DMS 273 (cell line): ENCODE measurements around the gene RRAD.
A peak's percentile ranks its signal among the peaks of the same experiment; 100 is the strongest.

ENCODE experiments used
- DNase-seq: peaks from one replicate; lab custom pipeline; 2025; ENCODE audit not compliant: unreplicated experiment; lab: John Stamatoyannopoulos, UW

The RRAD gene

DNA sequence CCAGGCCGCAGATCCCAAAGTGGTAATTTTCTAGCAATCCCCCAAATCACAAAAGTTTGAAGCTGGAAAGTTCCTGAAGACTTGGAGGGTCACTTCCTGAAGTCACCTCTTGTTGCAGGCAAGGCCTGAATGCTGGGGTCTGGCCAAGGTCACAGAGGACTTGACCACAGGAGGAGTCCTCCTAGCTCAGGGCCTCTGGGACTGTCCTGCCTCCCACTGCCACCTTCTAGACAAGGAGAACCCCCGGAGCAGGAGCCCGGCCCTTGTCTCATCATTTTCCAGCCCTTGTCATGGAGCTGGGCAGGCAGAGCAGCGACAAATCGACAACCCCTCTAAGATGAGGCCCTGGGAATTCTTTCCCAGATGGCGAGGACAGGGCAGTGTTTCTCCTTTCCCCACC lies 7.0 kb downstream of the RRAD start:
- no peak for DNase-seq

DNA sequence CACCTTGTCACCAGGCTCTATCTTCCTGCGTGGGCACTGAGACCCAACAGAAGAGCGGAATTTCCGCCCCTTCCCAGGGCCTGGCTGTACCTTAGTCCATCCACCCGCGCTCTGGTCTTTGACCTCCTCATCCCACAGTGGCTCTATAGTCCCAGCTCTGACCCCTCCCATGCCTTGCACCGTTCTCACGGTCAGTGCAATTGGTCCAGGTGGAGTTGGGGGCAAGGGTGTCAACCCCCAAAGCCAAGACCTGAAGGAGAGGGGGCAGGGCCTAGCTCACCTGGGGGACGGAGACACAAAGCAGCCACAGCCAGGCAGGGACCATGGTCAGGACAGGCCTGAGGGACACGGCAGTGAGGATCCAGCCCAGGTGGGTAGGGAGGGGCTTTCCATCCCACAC lies 7.6 kb downstream of the RRAD start:
- no peak for DNase-seq

DNA sequence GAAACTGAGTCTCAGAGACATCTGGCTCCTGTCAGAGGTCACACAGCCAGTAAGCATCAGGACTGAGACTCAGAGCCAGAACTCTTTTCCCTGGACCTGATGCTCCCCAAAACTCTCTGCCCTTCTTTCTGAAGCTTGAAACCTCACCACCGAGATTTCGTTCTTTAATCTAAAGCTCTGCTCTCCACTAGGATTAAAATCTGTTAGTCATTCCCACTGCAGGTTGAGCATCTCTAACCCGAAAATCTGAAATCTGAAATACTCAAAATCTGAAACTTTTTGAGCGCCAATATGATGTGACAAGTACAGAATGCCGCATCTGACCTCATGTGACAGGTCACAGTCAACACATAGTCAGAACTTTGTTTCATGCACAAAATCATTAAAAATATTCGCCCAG lies 8.8 kb downstream of the RRAD start:
- DNase-seq = no peak

DNA sequence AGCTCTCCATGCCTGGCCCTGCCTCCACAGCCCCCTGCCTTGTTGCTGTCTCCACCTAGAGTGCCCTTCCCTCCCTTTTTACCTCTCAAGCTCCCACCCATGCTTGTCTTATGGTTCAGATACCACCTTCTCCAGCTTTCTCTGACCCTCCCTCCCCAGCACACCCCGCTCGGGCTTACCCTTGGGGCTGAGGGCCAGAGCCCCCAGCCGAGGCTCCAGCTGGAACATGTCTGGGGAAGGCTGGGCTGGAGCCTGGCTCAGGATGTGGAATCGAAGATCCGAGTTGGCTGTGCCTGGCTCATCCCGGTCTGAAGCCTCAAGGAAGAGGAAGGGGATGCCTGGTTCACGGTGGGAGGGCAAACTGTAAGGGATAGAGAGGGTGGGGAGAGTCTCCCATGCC lies 10.3 kb downstream of the RRAD start:
- DNase-seq = no peak

GRCh38 chr16:66914541-66914940 lies 10.8 kb downstream of the RRAD start:
- DNase-seq = no peak

GRCh38 chr16:66913711-66914110 lies 11.6 kb downstream of the RRAD start:
- DNase-seq = no peak

DNA sequence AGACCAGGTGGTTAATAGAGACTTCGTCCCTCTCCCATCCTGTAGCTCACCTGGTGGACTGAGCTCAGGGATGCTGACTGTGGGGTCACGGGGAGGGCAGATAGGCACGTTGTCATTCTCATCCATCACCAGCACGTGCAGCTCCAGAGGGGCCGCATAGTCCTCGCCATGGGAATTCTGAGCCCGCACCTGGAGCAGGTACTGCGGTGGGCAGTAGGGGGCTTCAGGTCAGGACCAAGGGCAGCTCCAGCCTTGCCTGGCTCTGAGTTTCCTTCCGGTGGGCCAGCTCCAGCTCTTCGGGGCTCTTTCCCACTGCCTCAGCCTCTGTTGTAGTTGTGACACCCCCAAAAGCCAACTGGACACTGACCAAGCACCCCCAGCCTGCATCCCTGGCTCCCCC lies 12.3 kb downstream of the RRAD start:
- no peak for DNase-seq

GRCh38 chr16:66911801-66912200 lies 13.5 kb downstream of the RRAD start:
- no peak for DNase-seq

DNA sequence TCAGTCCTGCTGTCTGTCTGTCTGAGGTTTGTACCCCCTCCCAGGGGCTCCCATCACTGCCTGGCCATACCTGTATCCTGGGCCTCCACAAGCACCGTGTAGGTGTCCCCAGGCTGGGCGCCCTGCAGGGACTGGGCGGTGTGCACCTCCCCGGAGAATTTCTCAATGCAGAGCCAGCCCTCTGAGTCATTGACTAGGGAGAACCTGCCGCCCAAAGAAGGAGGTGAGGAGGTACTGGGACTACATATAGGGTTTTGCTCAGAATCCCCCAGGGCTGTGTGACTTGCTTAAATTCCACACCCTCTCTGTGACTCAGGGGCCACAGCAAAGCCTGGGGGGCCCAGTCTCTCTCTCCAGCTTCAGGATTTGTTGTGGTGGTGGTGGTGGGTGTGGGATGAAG lies 14.2 kb downstream of the RRAD start:
- DNase-seq = no peak

GRCh38 chr16:66910175-66910940 lies 15.0 kb downstream of the RRAD start:
- DNase-seq = no peak

GRCh38 chr16:66908762-66909559 lies 16.4 kb downstream of the RRAD start:
- DNase-seq = no peak

DNA sequence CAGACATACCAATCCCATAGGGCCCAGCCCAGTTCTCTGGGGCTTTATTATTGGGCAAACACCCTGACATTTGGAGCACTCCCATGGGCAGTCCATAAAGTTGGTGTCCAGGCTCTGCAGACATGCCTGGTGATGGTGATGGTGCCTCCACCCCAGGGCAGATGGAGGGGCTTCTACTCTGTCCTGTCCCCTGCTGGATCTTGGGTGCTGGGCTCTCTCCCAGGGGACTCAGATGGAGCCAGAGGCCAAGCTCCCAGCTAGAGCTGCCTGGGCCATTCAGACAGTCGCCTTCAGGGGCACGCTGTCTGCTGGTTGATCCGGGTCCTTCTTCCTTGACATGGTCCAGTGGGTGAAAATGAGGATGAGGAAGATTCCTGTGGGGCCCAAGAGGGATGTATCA lies 17.2 kb downstream of the RRAD start:
- DNase-seq = no peak

GRCh38 chr16:66906916-66907836 lies 18.2 kb downstream of the RRAD start:
- DNase-seq = no peak

DNA sequence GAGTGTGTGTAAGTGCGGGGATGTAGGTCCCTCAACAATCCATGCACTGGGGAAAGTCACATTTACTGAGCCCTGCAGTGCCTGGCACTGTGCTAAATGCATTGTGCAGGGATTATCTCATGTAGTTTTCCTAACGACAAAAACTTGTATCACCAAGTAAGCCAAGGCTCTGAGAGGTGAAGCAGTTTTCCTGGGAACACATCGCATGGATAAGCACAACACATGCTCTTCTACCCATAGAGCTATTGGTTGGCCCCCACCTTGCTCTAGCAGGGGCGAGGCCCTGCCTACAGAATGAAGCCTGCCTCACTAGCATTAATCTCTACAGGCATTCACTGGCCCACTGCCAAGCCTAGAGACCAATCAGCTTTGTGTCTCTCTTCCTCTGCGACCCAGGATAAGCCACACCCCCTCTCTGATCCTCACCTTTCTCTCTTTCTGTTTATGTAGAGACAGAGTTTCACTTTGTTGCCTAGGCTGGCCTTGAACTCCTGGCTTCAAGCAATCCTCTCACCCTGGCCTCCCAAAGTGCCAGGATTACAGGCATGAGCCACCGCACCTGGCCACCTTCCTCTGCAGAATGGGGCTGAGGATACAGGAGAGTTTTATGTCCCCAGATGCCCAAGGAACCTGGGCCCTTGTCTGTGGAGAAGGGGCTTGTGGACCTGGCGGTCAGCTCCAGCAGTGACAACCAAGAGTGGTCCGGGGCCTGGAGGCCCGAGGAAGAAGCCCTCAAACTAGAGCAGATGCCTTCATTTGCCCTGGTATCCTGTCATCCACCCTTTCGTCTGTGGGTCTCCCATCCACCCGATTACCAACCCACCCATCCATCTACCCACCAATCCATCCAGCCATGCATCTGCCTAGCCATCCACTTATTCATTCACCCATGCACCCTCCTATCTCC lies 19.4 kb downstream of the RRAD start:
- peak; percentile 59 for DNase-seq

- DNase-seq = no peak
Measured at GRCh38 chr16:66904846-66905632, 20.3 kb downstream of the RRAD start.

GRCh38 chr16:66904428-66904845 lies 20.9 kb downstream of the RRAD start:
- no peak for DNase-seq

DNA sequence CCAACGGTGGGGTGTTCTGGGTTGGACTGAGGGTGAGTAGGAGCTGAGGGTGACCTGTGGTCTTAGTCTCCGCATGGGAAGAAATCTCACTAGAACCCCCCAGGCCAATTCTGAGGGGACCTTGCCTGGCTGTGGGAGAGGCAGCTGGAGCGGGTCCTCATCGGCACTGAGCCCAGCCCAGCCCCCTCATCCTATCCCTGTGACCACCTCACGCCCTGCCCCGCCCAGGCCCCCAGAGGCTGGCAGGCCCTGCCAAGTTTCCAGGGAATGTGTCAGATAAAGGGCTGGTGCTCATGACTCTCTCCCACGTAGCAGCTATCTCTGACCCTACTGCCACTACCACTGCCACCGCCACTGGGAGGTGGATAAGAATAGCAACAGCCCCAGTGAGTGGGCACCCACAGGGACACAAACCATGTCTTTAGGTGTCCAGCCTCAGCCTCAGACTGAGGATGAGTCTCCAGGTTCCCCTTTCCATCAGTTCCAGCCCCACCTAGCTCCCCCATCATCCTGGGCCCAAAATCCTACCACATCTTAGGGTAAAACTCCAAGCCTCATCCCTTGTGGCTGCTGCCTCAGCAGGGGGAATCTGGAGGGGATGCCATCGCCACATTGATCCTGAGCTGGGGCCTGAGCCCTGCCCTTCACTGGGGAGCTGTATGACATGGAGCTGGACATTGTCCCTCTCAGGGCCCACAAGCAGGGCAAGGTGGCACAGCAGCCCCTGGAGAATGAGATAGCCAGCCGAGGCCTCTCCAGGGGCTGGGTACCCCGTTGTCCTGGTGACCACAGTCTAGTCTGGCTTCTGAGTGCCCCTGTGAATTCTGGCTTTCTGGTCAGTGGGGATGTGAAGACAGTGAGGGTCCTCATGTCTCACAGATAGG lies 21.5 kb downstream of the RRAD start:
- no peak for DNase-seq

GRCh38 chr16:66902648-66903543 lies 22.4 kb downstream of the RRAD start:
- no peak for DNase-seq
